NCI-H526 treated with DMSO at 0.1 percent for 48 hours (cell line): ENCODE measurements around the gene TMEM91.
A peak's percentile ranks its signal among the peaks of the same experiment; 100 is the strongest.
"Not testable (repeated sequence)": the region's sequence is repeated elsewhere in the genome, so short reads cannot be mapped to it uniquely, and the experiment has no call there.

Experiments used
- DNase-seq: peaks from one replicate; lab custom pipeline; 2025; lab: John Stamatoyannopoulos, UW

Gene TMEM91

GRCh38 chr19:41353466-41354342 lies 22.6 kb upstream of the TMEM91 start, which contains the start of gene TGFB1:
TSS of gene TGFB1 (minus strand) at chr19:41353922. CDS start at chr19:41353044, 878 bp downstream.
- no peak for DNase-seq

DNA sequence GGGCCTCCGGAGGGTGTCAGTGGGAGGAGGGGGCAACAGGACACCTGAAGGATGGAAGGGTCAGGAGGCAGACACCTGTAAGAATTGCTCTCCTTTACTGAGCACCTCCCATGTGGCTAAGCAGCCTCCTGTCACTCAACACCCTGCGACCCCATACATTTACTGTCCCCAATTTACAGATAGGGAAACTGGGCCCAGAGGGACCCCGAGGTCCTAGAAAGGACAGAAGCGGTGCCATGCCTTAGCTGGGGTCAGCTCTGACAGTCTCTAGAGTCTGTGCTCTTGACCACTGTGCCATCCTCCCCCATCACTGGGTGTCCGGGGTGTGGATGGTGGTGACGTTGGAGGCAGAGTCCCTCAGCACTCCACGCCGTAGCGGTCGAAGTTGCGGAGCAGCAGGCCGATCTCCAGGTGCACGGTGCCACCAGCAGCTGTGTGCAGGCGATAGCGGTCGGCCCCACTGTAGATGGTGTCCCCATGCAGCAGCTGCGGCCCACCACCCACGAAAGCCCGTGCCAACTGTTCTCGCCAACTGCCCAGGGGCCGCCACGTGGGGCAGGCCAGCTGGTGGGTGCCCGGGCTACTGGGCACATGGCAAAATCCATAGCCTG lies 21.9 kb upstream of the TMEM91 start:
- DNase-seq = no peak

- DNase-seq = no peak
Observed at GRCh38 chr19:41355035-41355434, 21.3 kb upstream of the TMEM91 start.

- no peak for DNase-seq
Observed at GRCh38 chr19:41355802-41356201, 20.5 kb upstream of the TMEM91 start.

GRCh38 chr19:41356984-41357739 lies 19.2 kb upstream of the TMEM91 start:
- no peak for DNase-seq

GRCh38 chr19:41357746-41358145 lies 18.6 kb upstream of the TMEM91 start:
- no peak for DNase-seq

DNA sequence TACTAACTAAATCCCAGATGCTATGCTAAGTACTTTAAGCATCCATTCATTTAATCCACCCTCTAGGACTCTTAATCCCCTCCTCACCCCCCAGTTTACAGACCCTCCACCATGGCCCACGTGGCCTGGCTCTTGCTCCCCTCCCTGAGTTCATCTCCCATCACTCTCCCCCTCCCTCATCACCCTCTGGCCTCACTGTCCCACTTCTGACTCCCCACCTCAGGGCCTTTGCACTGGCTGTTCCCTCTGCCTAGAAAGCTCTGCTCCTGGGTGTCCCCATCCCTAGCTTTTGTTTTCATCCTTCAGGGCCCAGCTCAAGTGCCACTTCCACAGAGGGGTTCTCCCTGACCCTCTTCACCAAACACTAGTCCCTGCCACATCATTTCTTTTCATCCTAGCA lies 16.6 kb upstream of the TMEM91 start:
- DNase-seq = no peak

GRCh38 chr19:41362143-41362847 lies 14.0 kb upstream of the TMEM91 start:
- DNase-seq = no peak

DNA sequence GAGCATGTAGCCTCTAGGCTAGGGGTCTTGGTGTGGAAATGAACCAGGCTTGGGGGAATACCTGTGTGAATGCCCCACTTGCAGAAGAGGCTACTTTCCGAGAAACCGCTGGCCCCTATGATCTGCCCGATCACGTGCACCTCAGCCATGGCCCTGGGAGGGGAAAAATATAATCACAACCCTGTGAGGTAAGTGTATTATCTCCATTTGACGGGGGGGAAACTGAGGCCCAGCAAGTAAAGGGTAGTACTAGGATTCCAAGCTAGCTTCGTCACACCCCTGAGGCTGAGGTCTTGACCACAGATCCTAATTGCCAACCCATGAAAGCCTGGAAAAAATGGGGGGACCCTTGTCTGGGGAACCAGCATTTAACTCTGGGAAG lies 13.0 kb upstream of the TMEM91 start:
- DNase-seq = no peak

- peak; percentile 99 for DNase-seq
Observed at GRCh38 chr19:41363753-41364523, 12.4 kb upstream of the TMEM91 start, which contains the start of gene B9D2. TSS of gene B9D2 (minus strand) at chr19:41364149. CDS start at chr19:41363519, 630 bp downstream.

- no peak for DNase-seq
Observed at GRCh38 chr19:41364524-41365391, 11.6 kb upstream of the TMEM91 start.

DNA sequence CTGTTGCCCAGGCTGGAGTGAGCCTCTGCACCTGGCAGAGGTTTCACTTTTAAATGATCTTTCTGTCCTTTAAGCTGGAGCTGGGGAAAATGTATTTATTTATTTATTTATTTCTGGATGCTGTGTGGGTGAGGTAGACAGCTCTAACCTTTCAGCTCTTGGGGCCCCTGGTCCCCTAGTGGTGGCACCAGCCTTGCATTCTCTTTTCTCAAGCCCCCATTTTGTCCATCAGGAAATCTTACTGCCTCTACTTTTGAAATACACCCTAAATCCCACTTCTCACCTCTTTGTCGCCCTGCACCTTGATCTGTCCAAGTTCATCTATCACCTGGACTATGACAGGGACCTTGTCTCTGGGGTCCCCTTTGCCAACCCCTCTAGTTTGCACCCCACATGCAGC lies 10.2 kb upstream of the TMEM91 start:
- DNase-seq = no peak

DNA sequence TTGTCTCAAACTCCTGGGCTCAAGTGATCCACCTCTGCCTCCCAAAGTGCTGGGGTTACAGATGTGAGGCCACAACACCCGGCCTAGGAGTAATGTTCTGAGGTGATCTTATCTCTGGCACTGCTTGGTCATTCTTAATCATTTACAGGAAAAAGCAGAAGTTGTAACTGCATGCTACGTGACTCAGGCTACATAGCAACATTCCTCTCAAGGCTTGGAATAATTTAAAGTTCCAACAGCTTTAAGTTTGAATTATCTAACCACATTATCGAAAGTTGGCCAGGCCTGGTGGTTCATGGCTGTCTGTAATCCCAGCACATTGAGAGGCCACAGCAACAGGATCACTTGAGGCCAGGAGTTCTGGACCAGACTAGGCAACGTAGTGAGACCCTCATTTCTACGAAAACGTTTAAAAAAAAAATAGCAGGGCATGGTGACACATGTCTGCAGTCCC lies 8.5 kb upstream of the TMEM91 start:
- no peak for DNase-seq

- DNase-seq = no peak
Observed at GRCh38 chr19:41369769-41370168, 6.6 kb upstream of the TMEM91 start.

DNA sequence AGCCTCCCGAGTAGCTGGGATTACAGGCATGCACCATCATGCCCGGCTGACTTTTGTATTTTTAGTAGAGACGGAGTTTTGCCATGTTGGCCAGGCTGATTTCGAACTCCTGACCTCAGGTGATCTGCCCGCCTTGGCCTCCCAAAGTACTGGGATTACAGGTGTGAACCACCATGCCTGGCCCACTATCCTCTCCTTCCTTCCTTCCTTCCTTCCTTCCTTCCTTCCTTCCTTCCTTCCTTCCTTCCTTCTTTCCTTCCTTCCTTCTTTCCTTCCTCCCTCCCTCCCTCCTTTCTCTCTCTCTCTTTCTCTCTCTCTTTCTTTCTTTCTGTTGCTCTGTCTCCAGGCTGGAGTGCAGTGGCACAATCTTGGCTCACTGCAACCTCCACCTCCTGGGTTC lies 5.2 kb upstream of the TMEM91 start:
- not testable (repeated sequence) for DNase-seq

- DNase-seq = no peak
Observed at GRCh38 chr19:41371541-41371940, 4.8 kb upstream of the TMEM91 start.

GRCh38 chr19:41372501-41372900 lies 3.8 kb upstream of the TMEM91 start:
- no peak for DNase-seq

DNA sequence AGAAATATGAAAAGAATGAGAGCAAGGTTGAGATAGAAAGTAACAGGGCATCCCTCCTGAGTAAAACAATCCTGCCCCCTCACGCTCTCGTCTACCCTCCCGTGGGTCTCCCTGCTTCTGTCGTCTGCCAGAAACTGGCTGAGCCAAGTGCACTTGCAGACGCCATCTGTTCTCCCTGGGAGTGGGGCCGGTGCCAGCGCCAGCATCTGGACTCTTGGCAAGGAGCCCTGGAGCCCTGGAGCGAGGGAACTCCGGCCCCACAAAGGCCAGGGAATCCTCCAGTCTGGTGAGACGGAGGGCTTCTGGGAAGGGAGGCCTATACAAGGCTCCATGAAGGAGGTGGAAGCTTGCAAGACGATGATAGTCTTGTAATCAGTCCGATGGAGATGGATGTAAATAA lies 2.3 kb upstream of the TMEM91 start:
- no peak for DNase-seq

DNA sequence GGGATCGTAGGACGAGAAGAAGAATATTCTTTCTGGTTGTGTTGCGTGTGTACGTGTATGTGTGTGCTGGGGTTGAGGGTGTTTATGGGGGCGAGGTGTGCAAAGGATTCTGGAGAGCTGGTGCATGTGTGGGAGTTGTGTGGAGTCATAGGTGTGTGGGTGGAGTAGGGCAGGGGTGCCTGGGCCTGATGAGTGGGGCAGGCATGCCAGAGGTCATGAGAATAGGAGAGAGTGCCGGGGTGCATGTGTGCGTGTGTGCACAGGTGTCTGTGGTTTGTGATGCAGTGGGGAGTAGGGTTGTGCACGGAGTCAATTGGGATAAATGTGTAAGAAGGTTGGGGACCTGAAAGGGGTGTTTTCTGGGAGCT lies 649 bp downstream of the TMEM91 start:
- no peak for DNase-seq
